ENCODE results near the gene LRBA.

DNA sequence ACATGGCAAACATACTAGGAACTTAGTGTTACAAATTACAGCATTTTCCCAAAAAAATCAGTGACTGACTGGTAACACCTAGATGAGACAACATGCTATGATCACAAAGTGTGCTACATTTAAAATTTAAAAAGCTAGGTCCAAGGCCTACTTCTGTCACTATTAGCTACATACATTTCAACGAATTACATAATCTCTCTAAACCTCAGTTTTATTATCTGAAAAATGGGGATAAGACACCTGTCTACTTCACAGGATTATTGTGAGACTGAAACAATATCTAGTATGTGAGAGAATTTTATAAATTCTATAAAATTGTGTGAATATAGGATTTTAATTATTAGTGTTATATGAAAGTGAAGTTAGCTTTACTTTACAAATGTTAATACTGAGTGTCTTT lies 708.4 kb downstream of the LRBA start:
- TF ChIP-seq, protein P1, sequence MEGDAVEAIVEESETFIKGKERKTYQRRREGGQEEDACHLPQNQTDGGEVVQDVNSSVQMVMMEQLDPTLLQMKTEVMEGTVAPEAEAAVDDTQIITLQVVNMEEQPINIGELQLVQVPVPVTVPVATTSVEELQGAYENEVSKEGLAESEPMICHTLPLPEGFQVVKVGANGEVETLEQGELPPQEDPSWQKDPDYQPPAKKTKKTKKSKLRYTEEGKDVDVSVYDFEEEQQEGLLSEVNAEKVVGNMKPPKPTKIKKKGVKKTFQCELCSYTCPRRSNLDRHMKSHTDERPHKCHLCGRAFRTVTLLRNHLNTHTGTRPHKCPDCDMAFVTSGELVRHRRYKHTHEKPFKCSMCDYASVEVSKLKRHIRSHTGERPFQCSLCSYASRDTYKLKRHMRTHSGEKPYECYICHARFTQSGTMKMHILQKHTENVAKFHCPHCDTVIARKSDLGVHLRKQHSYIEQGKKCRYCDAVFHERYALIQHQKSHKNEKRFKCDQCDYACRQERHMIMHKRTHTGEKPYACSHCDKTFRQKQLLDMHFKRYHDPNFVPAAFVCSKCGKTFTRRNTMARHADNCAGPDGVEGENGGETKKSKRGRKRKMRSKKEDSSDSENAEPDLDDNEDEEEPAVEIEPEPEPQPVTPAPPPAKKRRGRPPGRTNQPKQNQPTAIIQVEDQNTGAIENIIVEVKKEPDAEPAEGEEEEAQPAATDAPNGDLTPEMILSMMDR (IDR thresholded peaks at IDR 0.05; ENCODE audit: borderline replicate concordance, extremely low read depth, low read length, poor library complexity, severe bottlenecking): no peak
- no peak for TF ChIP-seq EZH2 (IDR thresholded peaks at IDR 0.05; ENCODE audit: borderline replicate concordance, low read depth, low read length, severe bottlenecking)
